HEK293 (cell line): ENCODE data around the gene ATRAID.

Experiments used
- CTCF ChIA-PET: fragments of 350-600 bp; formaldehyde crosslinking; extraction: SDS; loops from one replicate; lab custom pipeline; 2021; ENCODE audit warnings: antibody characterized with exemption; lab: Yijun Ruan, JAX
- POLR2A ChIA-PET: fragments of 300-600 bp; formaldehyde crosslinking; extraction: SDS; loops from one replicate; lab custom pipeline; 2020; ENCODE audit warnings: antibody characterized with exemption, inconsistent platforms; lab: Yijun Ruan, JAX
- H3K27ac ChIP-seq: fragments of 200-500 bp; sonication (Bioruptor generic); 2 replicates; pipeline ENCODE4 v1.5.1; 2014; ENCODE audit warnings: low read depth, low read length, control low read depth, inconsistent platforms; ENCODE audit errors: extremely low read depth
- H3K36me3 ChIP-seq, 2 experiments: fragments of 200-500 bp in 1 of 2; sonication (Bioruptor generic) in 1 of 2; 1 replicate in 1 of 2; 2 replicates in 1 of 2; pipeline ENCODE4 v1.5.1; 2014 to 2017; ENCODE audit warnings: inconsistent platforms in 2 of 2, low read length in 2 of 2; ENCODE audit not compliant: control insufficient read depth in 2 of 2, insufficient read depth in 1 of 2
- H3K4me1 ChIP-seq: fragments of 200-500 bp; sonication (Bioruptor generic); 2 replicates; pipeline ENCODE4 v1.5.1; 2014; ENCODE audit warnings: mild to moderate bottlenecking, low read length, inconsistent platforms; ENCODE audit not compliant: control insufficient read depth, insufficient read depth
- H3K4me3 ChIP-seq: 2 replicates; pipeline ENCODE4 v1.5.1; 2011; ENCODE audit warnings: low read depth, mild to moderate bottlenecking, control low read depth, low read length, moderate library complexity
- H3K9me3 ChIP-seq: fragments of 200-500 bp; sonication (Bioruptor generic); 2 replicates; pipeline ENCODE4 v1.5.1; 2014; ENCODE audit warnings: low read depth, low read length, inconsistent platforms; ENCODE audit not compliant: control insufficient read depth, insufficient read depth
- GLI4 ChIP-seq: fragments of 450-650 bp; formaldehyde crosslinking; IDR thresholded peaks from 2 replicates; pipeline ENCODE4 v1.5.1; 2016; ENCODE audit warnings: missing biosample characterization, missing genetic modification characterization
- GLIS1 ChIP-seq: fragments of 450-650 bp; formaldehyde crosslinking; IDR thresholded peaks from 2 replicates; pipeline ENCODE4 v1.5.1; 2016; ENCODE audit warnings: missing biosample characterization, missing genetic modification characterization
- HOXA7 ChIP-seq: sonication (generic); formaldehyde crosslinking; IDR thresholded peaks from 2 replicates; pipeline ENCODE4 v1.8.1; 2022; ENCODE audit warnings: missing genetic modification reagents, borderline replicate concordance
- KLF17 ChIP-seq: fragments of 450-650 bp; formaldehyde crosslinking; IDR thresholded peaks from 2 replicates; pipeline ENCODE4 v1.5.1; 2016; ENCODE audit warnings: missing biosample characterization, missing genetic modification characterization
- OSR2 ChIP-seq: fragments of 450-650 bp; formaldehyde crosslinking; IDR thresholded peaks from 2 replicates; pipeline ENCODE4 v1.5.1; 2016; ENCODE audit warnings: missing biosample characterization, missing genetic modification characterization
- WT1 ChIP-seq: fragments of 450-650 bp; formaldehyde crosslinking; IDR thresholded peaks from 2 replicates; pipeline ENCODE4 v1.5.1; 2016; ENCODE audit warnings: missing biosample characterization, missing genetic modification characterization
- ZFP69B ChIP-seq: fragments of 450-650 bp; formaldehyde crosslinking; IDR thresholded peaks from 2 replicates; pipeline ENCODE4 v1.5.1; 2016; ENCODE audit warnings: missing biosample characterization, missing genetic modification characterization
- ZNF10 ChIP-seq: fragments of 450-650 bp; formaldehyde crosslinking; IDR thresholded peaks from 2 replicates; pipeline ENCODE4 v1.5.1; 2017; ENCODE audit warnings: missing biosample characterization, missing genetic modification characterization
- ZNF132 ChIP-seq: fragments of 450-650 bp; formaldehyde crosslinking; IDR thresholded peaks from 2 replicates; pipeline ENCODE4 v1.5.1; 2017; ENCODE audit warnings: missing biosample characterization, missing genetic modification characterization, borderline replicate concordance
- ZNF133 ChIP-seq: fragments of 450-650 bp; formaldehyde crosslinking; IDR thresholded peaks from 2 replicates; pipeline ENCODE4 v1.5.1; 2016; ENCODE audit warnings: missing biosample characterization, missing genetic modification characterization
- ZNF18 ChIP-seq: fragments of 450-650 bp; formaldehyde crosslinking; IDR thresholded peaks from 2 replicates; pipeline ENCODE4 v1.5.1; 2016; ENCODE audit warnings: missing biosample characterization, missing genetic modification characterization
- ZNF214 ChIP-seq: fragments of 450-650 bp; formaldehyde crosslinking; IDR thresholded peaks from 2 replicates; pipeline ENCODE4 v1.5.1; 2017; ENCODE audit warnings: missing biosample characterization, mild to moderate bottlenecking, missing genetic modification characterization, borderline replicate concordance
- ZNF280C ChIP-seq: fragments of 450-650 bp; formaldehyde crosslinking; IDR thresholded peaks from 2 replicates; pipeline ENCODE4 v1.5.1; 2016; ENCODE audit warnings: missing biosample characterization, missing genetic modification characterization
- ZNF521 ChIP-seq: fragments of 450-650 bp; formaldehyde crosslinking; IDR thresholded peaks from 2 replicates; pipeline ENCODE4 v1.5.1; 2017; ENCODE audit warnings: missing biosample characterization, mild to moderate bottlenecking, missing genetic modification characterization
- ZNF561 ChIP-seq: fragments of 450-650 bp; IDR thresholded peaks from 2 replicates; pipeline ENCODE4 v1.5.1; 2018; ENCODE audit warnings: missing biosample characterization, missing genetic modification characterization, borderline replicate concordance
- ZNF571 ChIP-seq: fragments of 450-650 bp; formaldehyde crosslinking; IDR thresholded peaks from 2 replicates; pipeline ENCODE4 v1.5.0; 2017; ENCODE audit warnings: missing biosample characterization, missing genetic modification characterization
- ZNF610 ChIP-seq: fragments of 450-650 bp; formaldehyde crosslinking; IDR thresholded peaks from 2 replicates; pipeline ENCODE4 v1.5.1; 2016; ENCODE audit warnings: missing biosample characterization, missing genetic modification characterization, borderline replicate concordance
- ZSCAN16 ChIP-seq: fragments of 450-650 bp; formaldehyde crosslinking; IDR thresholded peaks from 2 replicates; pipeline ENCODE4 v1.5.1; 2016; ENCODE audit warnings: missing biosample characterization, missing genetic modification characterization
- ZSCAN4 ChIP-seq: fragments of 450-650 bp; formaldehyde crosslinking; IDR thresholded peaks from 2 replicates; pipeline ENCODE4 v1.5.1; 2017; ENCODE audit warnings: missing biosample characterization, missing genetic modification characterization

Gene ATRAID

GRCh38 chr2:27237341-27237945, 25.6 kb downstream of the ATRAID start:
- POLR2A ChIA-PET: interaction anchor here (0.7 to 1.1 kb wide), 2 partner anchors 14 to 209 kb away, joined by 3 read pairs; no protein-coding TSS in a partner anchor

GRCh38 chr2:27238976-27239375, 27.1 kb downstream of the ATRAID start:
- TF ChIP-seq HOXA7 (CRISPR knock-in tag): no peak
- ChIA-PET POLR2A (interaction anchor here (0.6 kb wide), 1 partner anchor 9 kb away, joined by 4 read pairs; no protein-coding TSS in a partner anchor), CTCF (no interaction called here)
- H3K9me3 ChIP-seq: no peaks in the 10 kb centered on the region
- H3K4me1 ChIP-seq: no peaks in the 10 kb centered on the region
- peaks cover 10 to 100% of the 10 kb centered on the region in 2 experiments; a peak in 2 of 3 replicates for H3K36me3 ChIP-seq
- H3K4me3 ChIP-seq: no peak overlapping the region
- no peak overlapping the region for H3K27ac ChIP-seq

More at GRCh38 chr2:27237341-27237945, 25.6 kb downstream of the ATRAID start:
- Histone ChIP-seq H3K9me3 (no peaks in the 10 kb centered on the region), H3K4me1 (no peaks in the 10 kb centered on the region), H3K27ac (no peak overlapping the region), H3K36me3 (peaks cover 10 to 100% of the 10 kb centered on the region in 2 experiments; a peak in 2 of 3 replicates), H3K4me3 (no peak overlapping the region)
- CTCF ChIA-PET: no interaction called here
- TF ChIP-seq GLIS1: no peak
- no peak for TF ChIP-seq ZNF571 (tag by site-specific recombination)
- no peak for TF ChIP-seq WT1 (tag by site-specific recombination)
- no peak for TF ChIP-seq ZNF610 (tag by site-specific recombination)
- no peak for TF ChIP-seq ZNF10
- TF ChIP-seq ZSCAN16: no peak
- TF ChIP-seq OSR2 (tag by site-specific recombination): no peak
- no peak for TF ChIP-seq ZNF133 (tag by site-specific recombination)
- no peak for TF ChIP-seq ZNF132
- no peak for TF ChIP-seq ZNF214
- TF ChIP-seq ZNF18: no peak
- TF ChIP-seq KLF17 (tag by site-specific recombination): no peak
- TF ChIP-seq ZFP69B (tag by site-specific recombination): no peak

GRCh38 chr2:27240406-27240805, 28.6 kb downstream of the ATRAID start:
- H3K4me1 ChIP-seq: no peaks in the 10 kb centered on the region
- ChIA-PET CTCF (interaction anchor here (0.5 to 0.7 kb wide), 3 partner anchors 15 to 1327 kb away, joined by 3 to 4 read pairs (median 4); no protein-coding TSS in a partner anchor), POLR2A (interaction anchor here (0.9 kb wide), 1 partner anchor 14 kb away, joined by 3 read pairs; no protein-coding TSS in a partner anchor)
- no peak for TF ChIP-seq ZNF561
- no peak for TF ChIP-seq ZNF521 (tag by site-specific recombination)
- TF ChIP-seq ZNF132: no peak
- TF ChIP-seq GLI4 (tag by site-specific recombination): no peak
- TF ChIP-seq ZSCAN4 (tag by site-specific recombination): no peak
- TF ChIP-seq ZNF280C (tag by site-specific recombination): no peak
- no peak overlapping the region for H3K27ac ChIP-seq
- H3K4me3 ChIP-seq: no peak overlapping the region
- peaks cover 10 to 97% of the 10 kb centered on the region in 2 experiments; a peak in 2 of 3 replicates for H3K36me3 ChIP-seq
- no peaks in the 10 kb centered on the region for H3K9me3 ChIP-seq
